Smooth muscle cell (in vitro differentiated cells): ENCODE data around the gene ABLIM3. TPM values are rescaled to one million over a fixed set of nuclear protein-coding genes. Genes with fewer than 3 reads are reported as not detected.

Experiments
- DNase-seq: peaks from one replicate; lab custom pipeline; 2025; ENCODE audit not compliant: unreplicated experiment; lab: John Stamatoyannopoulos, UW
- H2AFZ ChIP-seq: fragments of 200-600 bp; sonication (generic); 2 replicates; pipeline ENCODE4 v1.6.0; 2016; ENCODE audit warnings: antibody characterized with exemption, low read depth, mild to moderate bottlenecking
- H3F3A ChIP-seq: fragments of 200-600 bp; sonication (generic); 2 replicates; pipeline ENCODE4 v1.6.0; 2017; ENCODE audit warnings: antibody characterized with exemption, low read depth
- H3K27ac ChIP-seq: fragments of 200-600 bp; sonication (generic); 2 replicates; pipeline ENCODE4 v1.5.1; 2016; ENCODE audit warnings: low read depth, mild to moderate bottlenecking
- H3K27me3 ChIP-seq: fragments of 200-600 bp; sonication (generic); 2 replicates; pipeline ENCODE4 v1.6.1; 2016; ENCODE audit warnings: low read depth, mild to moderate bottlenecking
- H3K36me3 ChIP-seq: fragments of 200-600 bp; sonication (generic); 2 replicates; pipeline ENCODE4 v1.5.1; 2016; ENCODE audit warnings: low read depth
- H3K4me1 ChIP-seq: fragments of 200-600 bp; sonication (generic); 2 replicates; pipeline ENCODE4 v1.5.1; 2016; ENCODE audit warnings: low read depth
- H3K4me2 ChIP-seq: fragments of 200-600 bp; sonication (generic); 2 replicates; pipeline ENCODE4 v1.6.0; 2016; ENCODE audit warnings: mild to moderate bottlenecking
- H3K4me3 ChIP-seq: fragments of 200-600 bp; sonication (generic); 2 replicates; pipeline ENCODE4 v1.5.1; 2016; ENCODE audit warnings: mild to moderate bottlenecking
- H3K79me2 ChIP-seq: fragments of 200-600 bp; sonication (generic); 2 replicates; pipeline ENCODE4 v1.6.0; 2016; ENCODE audit warnings: low read depth, mild to moderate bottlenecking
- H3K9ac ChIP-seq: fragments of 200-600 bp; sonication (generic); 2 replicates; pipeline ENCODE4 v1.6.0; 2016; ENCODE audit warnings: low read depth
- H3K9me3 ChIP-seq: fragments of 200-600 bp; sonication (generic); replicated peaks from 2 replicates; pipeline ENCODE4 v1.5.1; 2016; ENCODE audit warnings: low read depth
- H4K20me1 ChIP-seq: fragments of 200-600 bp; sonication (generic); 2 replicates; pipeline ENCODE4 v1.6.0; 2016; ENCODE audit warnings: low read depth
- CTCF ChIP-seq: fragments of 200-600 bp; sonication (generic); IDR thresholded peaks from 2 replicates; pipeline ENCODE4 v1.5.1; 2017; ENCODE audit warnings: borderline replicate concordance, mild to moderate bottlenecking, antibody characterized with exemption; ENCODE audit not compliant: insufficient read depth, poor library complexity, severe bottlenecking
- WGBS: methylation state at CpG from one replicate; pipeline ENCODE4 v1.1.7; 2016; ENCODE audit warnings: low lambda C conversion rate; 5-methylcytosine and 5-hydroxymethylcytosine counted together
- polyA plus RNA-seq: library from polyadenylated mRNA; unstranded; fragments of >200 nt; fragmentation: Nextera tagmentation; extraction: Ambion mirVana; gene quantifications from 2 replicates; pipeline ENCODE4 v1.2.1, GENCODE V29; 2016
- total RNA-seq: library from RNA; depleted of rRNA; stranded (reverse); fragments of >200 nt; gene quantifications from 2 replicates; pipeline ENCODE4 v1.2.3, GENCODE V29; 2014

ABLIM3 gene
- total and polyA plus RNA-seq, 2 experiments from 2014 or later, result 2.6 to 6.8 TPM

- no peak overlapping the region for H3K9ac ChIP-seq
Measured at GRCh38 chr5:149205625-149206523, 64.6 kb downstream of the ABLIM3 start.

GRCh38 chr5:149206524-149207141, 65.3 kb downstream of the ABLIM3 start:
- 63% methylated on average over 10 of the region's 10 CpGs for WGBS
- no peaks in the 10 kb centered on the region for H3K79me2 ChIP-seq
- H3K9me3 ChIP-seq, result no peaks in the 10 kb centered on the region
- H3K4me2 ChIP-seq, result no peak overlapping the region
- no peak for TF ChIP-seq CTCF
- no peak overlapping the region for H3K27ac ChIP-seq
- no peak for DNase-seq
- H3K36me3 ChIP-seq, result no peaks in the 10 kb centered on the region
- no peak overlapping the region for H3K9ac ChIP-seq
- H3K4me1 ChIP-seq, result peaks cover 9% of the 10 kb centered on the region
- no peak overlapping the region for H3K4me3 ChIP-seq
- no peaks in the 10 kb centered on the region for H3F3A ChIP-seq
- H3K27me3 ChIP-seq, result no peaks in the 10 kb centered on the region
- H4K20me1 ChIP-seq, result no peaks in the 10 kb centered on the region
- H2AFZ ChIP-seq, result no peak overlapping the region

More at GRCh38 chr5:149205625-149206523, 64.6 kb downstream of the ABLIM3 start:
- H3K79me2 ChIP-seq, result no peaks in the 10 kb centered on the region
- H3K4me1 ChIP-seq, result peaks cover 2% of the 10 kb centered on the region
- H4K20me1 ChIP-seq, result no peaks in the 10 kb centered on the region
- H3K27ac ChIP-seq, result no peak overlapping the region
- H3K4me3 ChIP-seq, result no peak overlapping the region
- H3K4me2 ChIP-seq, result no peak overlapping the region
- H3K9me3 ChIP-seq, result no peaks in the 10 kb centered on the region
- no peak overlapping the region for H2AFZ ChIP-seq
- H3K27me3 ChIP-seq, result no peaks in the 10 kb centered on the region
- DNase-seq, result no peak
- H3F3A ChIP-seq, result no peaks in the 10 kb centered on the region
- WGBS, result 81% methylated on average over 10 of the region's 10 CpGs
- no peaks in the 10 kb centered on the region for H3K36me3 ChIP-seq
- TF ChIP-seq CTCF, result no peak

- no peak for DNase-seq
- 77% methylated on average over 2 of the region's 2 CpGs for WGBS
- H3K4me1 ChIP-seq, result peaks cover 11% of the 10 kb centered on the region
Measured at GRCh38 chr5:149207831-149208230, 66.5 kb downstream of the ABLIM3 start.

More at GRCh38 chr5:149207831-149208230, 66.5 kb downstream of the ABLIM3 start:
- H3K4me2 ChIP-seq, result no peak overlapping the region
- H3K36me3 ChIP-seq, result no peaks in the 10 kb centered on the region
- no peak overlapping the region for H3K9ac ChIP-seq
- H3F3A ChIP-seq, result peaks cover 5% of the 10 kb centered on the region
- H4K20me1 ChIP-seq, result no peaks in the 10 kb centered on the region
- H2AFZ ChIP-seq, result no peak overlapping the region
- no peak overlapping the region for H3K27ac ChIP-seq
- H3K27me3 ChIP-seq, result no peaks in the 10 kb centered on the region
- no peaks in the 10 kb centered on the region for H3K79me2 ChIP-seq
- no peak for TF ChIP-seq CTCF
- H3K9me3 ChIP-seq, result no peaks in the 10 kb centered on the region
- no peak overlapping the region for H3K4me3 ChIP-seq
